Common myeloid progenitor, CD34-positive (primary cell): Measurements from ENCODE around the gene RAPGEFL1.
"Not testable (repeated sequence)": the region's sequence is repeated elsewhere in the genome, so short reads cannot be mapped to it uniquely, and the experiment has no call there.

ENCODE experiments used
- CTCF ChIA-PET: fragments of 350-600 bp; sonication (Branson Sonifier 250); formaldehyde crosslinking; loops from one replicate; lab custom pipeline; 2021; ENCODE audit warnings: antibody characterized with exemption; lab: Charles Lee
- POLR2A ChIA-PET: fragments of 350-600 bp; sonication (Branson Sonifier 250); formaldehyde crosslinking; loops from one replicate; lab custom pipeline; 2021; ENCODE audit warnings: antibody characterized with exemption; lab: Charles Lee
- DNase-seq, 3 donors: peaks; one replicate each; pipeline versions ENCODE4 v3.0.0 to v3.0.0-alpha.2; 2013
- H3K27ac ChIP-seq, 2 experiments: 1 replicate in 1 of 2; 2 replicates in 1 of 2; pipeline ENCODE4 v1.7.0; 2013; ENCODE audit warnings: inconsistent platforms in 2 of 2, low read length in 2 of 2, mild to moderate bottlenecking in 2 of 2, low read depth in 1 of 2, moderate library complexity in 1 of 2; ENCODE audit not compliant: severe bottlenecking in 2 of 2, insufficient read depth in 1 of 2, poor library complexity in 1 of 2
- H3K27me3 ChIP-seq, 5 experiments: replicated peaks in 2 of 5; 1 replicate in 3 of 5; 2 replicates in 2 of 5; pipeline versions ENCODE4 v1.6.1 to v1.7.0; 2013; ENCODE audit warnings: low read length in 4 of 5, mild to moderate bottlenecking in 2 of 5, moderate library complexity in 2 of 5, inconsistent platforms in 1 of 5; ENCODE audit not compliant: insufficient read depth in 5 of 5, control insufficient read depth in 4 of 5
- H3K36me3 ChIP-seq, 4 experiments: 1 replicate in 2 of 4; 2 replicates in 2 of 4; pipeline versions ENCODE4 v1.6.1 to v1.7.0; 2013; ENCODE audit warnings: low read length in 3 of 4, control low read depth in 1 of 4, mild to moderate bottlenecking in 1 of 4; ENCODE audit not compliant: control insufficient read depth in 4 of 4, insufficient read depth in 4 of 4
- H3K4me1 ChIP-seq, 4 experiments: 1 replicate in 3 of 4; 2 replicates in 1 of 4; pipeline versions ENCODE4 v1.6.1 to v1.7.1; 2013; ENCODE audit warnings: low read length in 3 of 4, mild to moderate bottlenecking in 3 of 4, control low read depth in 1 of 4, inconsistent platforms in 1 of 4, moderate library complexity in 1 of 4; ENCODE audit not compliant: control insufficient read depth in 4 of 4, insufficient read depth in 4 of 4; ENCODE audit errors: control extremely low read depth in 1 of 4
- H3K4me3 ChIP-seq, 7 experiments: 1 replicate in 4 of 7; 2 replicates in 3 of 7; pipeline versions ENCODE4 v1.5.1 to v1.7.0; 2013; ENCODE audit warnings: mild to moderate bottlenecking in 7 of 7, low read length in 6 of 7, moderate library complexity in 6 of 7, inconsistent platforms in 2 of 7, low read depth in 2 of 7, control low read depth in 1 of 7; ENCODE audit not compliant: insufficient read depth in 4 of 7, control insufficient read depth in 1 of 7; ENCODE audit errors: extremely low read depth in 1 of 7
- H3K9me3 ChIP-seq, 5 experiments: 1 replicate in 4 of 5; 2 replicates in 1 of 5; pipeline versions ENCODE4 v1.6.1 to v1.7.1; 2013; ENCODE audit warnings: low read length in 4 of 5, mild to moderate bottlenecking in 2 of 5, inconsistent platforms in 1 of 5, low read depth in 1 of 5, moderate library complexity in 1 of 5; ENCODE audit not compliant: control insufficient read depth in 4 of 5, insufficient read depth in 2 of 5; ENCODE audit errors: control extremely low read depth in 1 of 5
- WGBS: methylation state at CpG from one replicate; pipeline ENCODE4 v1.1.5; 2013; ENCODE audit not compliant: insufficient coverage; 5-methylcytosine and 5-hydroxymethylcytosine counted together

Gene RAPGEFL1

DNA sequence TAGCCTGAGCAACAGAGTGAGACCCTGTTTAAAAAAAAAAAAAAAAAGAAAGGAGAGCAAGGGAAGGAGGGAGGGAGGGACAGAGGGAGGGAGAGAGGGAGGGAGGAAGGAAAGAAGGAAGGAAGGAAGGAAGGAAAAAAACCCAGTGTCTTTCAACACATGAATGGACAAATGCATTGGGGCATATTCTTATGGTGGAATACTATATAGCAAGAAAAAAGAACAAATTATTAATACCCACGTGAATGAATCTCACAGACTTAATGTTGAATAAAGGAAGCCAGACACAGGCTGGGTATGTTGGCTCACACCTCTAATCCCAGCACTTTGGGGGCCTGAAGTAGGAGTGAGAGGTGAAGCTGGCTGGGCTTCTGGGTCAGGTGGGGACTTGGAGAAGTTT lies 20.3 kb downstream of the RAPGEFL1 start:
- no peak for DNase-seq
- Histone ChIP-seq H3K27me3 (no peaks in the 10 kb centered on the region), H3K4me1 (peaks cover 0 to 12% (median under 1%) of the 10 kb centered on the region in 4 experiments), H3K27ac (no peak overlapping the region), H3K4me3 (no peak overlapping the region), H3K36me3 (no peaks in the 10 kb centered on the region), H3K9me3 (no peaks in the 10 kb centered on the region)
- CTCF ChIA-PET: interaction anchor here (0.8 to 13.0 kb wide), 6 partner anchors 7 to 170 kb away, joined by 3 to 142 read pairs (median 4); partner anchors contain the start of gene CDC6
- no CpG with 5 or more reads among the region's 1 CpG for WGBS
- POLR2A ChIA-PET: no interaction called here

DNA sequence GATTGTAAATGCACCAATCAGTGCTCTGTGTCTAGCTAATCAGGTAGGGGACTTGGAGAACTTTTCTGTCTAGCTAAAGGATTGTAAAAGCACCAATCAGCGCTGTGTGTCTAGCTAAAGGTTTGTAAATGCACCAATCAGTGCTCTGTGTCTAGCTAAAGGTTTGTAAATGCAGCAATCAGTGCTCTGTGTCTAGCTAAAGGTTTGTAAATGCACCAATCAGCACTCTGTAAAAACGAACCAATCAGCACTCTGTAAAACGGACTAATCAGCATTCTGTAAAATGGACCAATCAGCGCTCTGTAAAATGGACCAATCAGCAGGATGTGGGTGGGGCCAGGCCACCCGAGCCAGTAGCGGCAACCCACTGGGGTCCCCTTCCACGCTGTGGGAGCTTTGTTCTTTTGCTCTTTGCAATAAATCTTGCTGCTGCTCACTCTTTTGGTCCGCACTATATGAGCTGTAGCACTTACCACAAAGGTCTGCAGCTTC lies 20.7 kb downstream of the RAPGEFL1 start:
- Histone ChIP-seq H3K4me3 (peak overlapping the region in 2 of 7 experiments; percentile 13 to 54), H3K4me1 (peaks cover 0 to 12% (median 3%) of the 10 kb centered on the region in 4 experiments)
- POLR2A ChIA-PET, H3K27me3 ChIP-seq, H3K36me3 ChIP-seq, H3K27ac ChIP-seq, H3K9me3 ChIP-seq: not testable (repeated sequence)
- peak in 2 of 3 donors; percentile 38 to 49 for DNase-seq
- CTCF ChIA-PET: interaction anchor here (0.8 to 13.0 kb wide), 6 partner anchors 8 to 171 kb away, joined by 3 to 142 read pairs (median 4); partner anchors contain the start of gene CDC6
- WGBS: 69% methylated on average over 6 of the region's 8 CpGs

DNA sequence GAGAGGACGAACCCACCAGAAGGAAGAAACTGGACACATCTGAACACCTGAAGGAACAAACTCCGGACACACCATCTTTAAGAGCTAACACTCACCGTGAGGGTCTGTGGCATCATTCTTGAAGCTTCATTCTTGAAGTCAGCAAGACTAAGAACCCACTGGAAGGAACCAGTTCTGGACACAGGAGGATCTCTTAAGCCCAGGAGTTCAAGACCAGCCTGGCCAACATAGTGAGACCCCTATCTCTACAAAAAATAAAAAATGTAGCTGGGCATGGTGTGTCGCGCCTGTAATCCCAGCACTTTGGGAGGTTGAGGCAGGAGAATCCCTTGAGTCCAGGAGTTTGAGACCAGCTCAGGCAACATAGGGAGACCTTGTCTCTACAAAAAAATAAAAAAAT lies 21.3 kb downstream of the RAPGEFL1 start:
- no peaks in the 10 kb centered on the region for H3K9me3 ChIP-seq
- H3K27ac ChIP-seq: no peak overlapping the region
- peaks cover 0 to 11% (median 5%) of the 10 kb centered on the region in 4 experiments for H3K4me1 ChIP-seq
- ChIA-PET POLR2A (no interaction called here), CTCF (interaction anchor here (0.7 to 13.0 kb wide), 6 partner anchors 8 to 111 kb away, joined by 3 to 142 read pairs (median 4); partner anchors contain the start of gene CDC6)
- no peaks in the 10 kb centered on the region for H3K36me3 ChIP-seq
- no peak for DNase-seq
- peak overlapping the region in 2 of 7 experiments; percentile 13 to 54 for H3K4me3 ChIP-seq
- no peaks in the 10 kb centered on the region for H3K27me3 ChIP-seq
- 96% methylated on average over 5 of the region's 5 CpGs for WGBS

DNA sequence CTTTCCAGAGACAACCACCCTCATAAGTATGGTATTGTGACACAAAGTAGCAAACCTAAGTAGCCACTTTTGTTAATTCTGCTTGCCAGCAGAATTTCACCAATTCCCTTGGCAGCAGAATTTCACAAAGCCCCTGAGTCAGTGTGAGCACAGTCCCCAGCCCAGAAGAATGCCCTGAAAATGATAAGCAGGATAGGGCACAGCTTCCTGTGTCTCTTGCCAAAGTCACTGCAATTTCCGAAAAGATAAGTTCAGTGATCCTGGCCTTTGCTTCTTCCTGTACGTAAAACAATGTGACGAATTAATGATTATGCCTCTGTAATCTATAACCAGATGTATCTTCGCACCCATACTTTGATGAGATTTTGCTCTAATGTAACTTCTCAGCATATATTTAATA lies 25.9 kb downstream of the RAPGEFL1 start:
- no peak overlapping the region for H3K4me3 ChIP-seq
- POLR2A ChIA-PET: interaction anchor here (0.7 kb wide), 1 partner anchor 277 kb away, joined by 4 read pairs; no protein-coding TSS in a partner anchor
- H3K4me1 ChIP-seq: peaks cover 0 to 11% (median 1%) of the 10 kb centered on the region in 4 experiments
- H3K27ac ChIP-seq: no peak overlapping the region
- CTCF ChIA-PET: interaction anchor here (0.9 to 13.0 kb wide), 7 partner anchors 8 to 212 kb away, joined by 3 to 142 read pairs (median 9); partner anchors contain the start of genes CDC6 and WIPF2
- no peaks in the 10 kb centered on the region for H3K27me3 ChIP-seq
- 39% methylated on average over 4 of the region's 4 CpGs for WGBS
- H3K9me3 ChIP-seq: no peaks in the 10 kb centered on the region
- peak; percentile 73 to 84 (median 78) for DNase-seq
- H3K36me3 ChIP-seq: no peaks in the 10 kb centered on the region

DNA sequence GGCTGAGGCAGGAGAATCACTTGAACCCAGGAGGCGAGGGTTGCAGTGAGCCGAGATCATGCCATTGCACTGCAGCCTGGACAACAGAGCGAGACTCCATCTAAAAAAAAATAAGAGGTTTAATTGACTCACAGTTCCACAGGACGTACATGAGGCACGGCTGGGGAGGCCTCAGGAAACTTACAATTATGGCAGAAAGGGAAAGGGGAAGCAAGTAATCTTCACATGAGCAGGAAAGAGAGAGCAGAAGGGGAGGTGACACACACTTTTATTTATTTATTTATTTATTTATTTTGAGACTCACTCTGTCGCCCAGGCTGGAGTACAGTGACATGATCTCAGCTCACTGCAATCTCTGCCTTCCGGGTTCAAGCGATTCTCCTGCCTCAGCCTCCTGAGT lies 28.9 kb downstream of the RAPGEFL1 start:
- POLR2A ChIA-PET, H3K27me3 ChIP-seq, H3K27ac ChIP-seq, H3K4me3 ChIP-seq, H3K36me3 ChIP-seq, H3K9me3 ChIP-seq: not testable (repeated sequence)
- peak in 2 of 3 donors; percentile 40 to 52 for DNase-seq
- CTCF ChIA-PET: interaction anchor here (13.0 kb wide), 1 partner anchor 87 kb away, joined by 142 read pairs; the partner anchor contains the start of gene CDC6
- WGBS: 100% methylated on average over 4 of the region's 8 CpGs
- H3K4me1 ChIP-seq: peaks cover 0 to 11% (median 1%) of the 10 kb centered on the region in 4 experiments

DNA sequence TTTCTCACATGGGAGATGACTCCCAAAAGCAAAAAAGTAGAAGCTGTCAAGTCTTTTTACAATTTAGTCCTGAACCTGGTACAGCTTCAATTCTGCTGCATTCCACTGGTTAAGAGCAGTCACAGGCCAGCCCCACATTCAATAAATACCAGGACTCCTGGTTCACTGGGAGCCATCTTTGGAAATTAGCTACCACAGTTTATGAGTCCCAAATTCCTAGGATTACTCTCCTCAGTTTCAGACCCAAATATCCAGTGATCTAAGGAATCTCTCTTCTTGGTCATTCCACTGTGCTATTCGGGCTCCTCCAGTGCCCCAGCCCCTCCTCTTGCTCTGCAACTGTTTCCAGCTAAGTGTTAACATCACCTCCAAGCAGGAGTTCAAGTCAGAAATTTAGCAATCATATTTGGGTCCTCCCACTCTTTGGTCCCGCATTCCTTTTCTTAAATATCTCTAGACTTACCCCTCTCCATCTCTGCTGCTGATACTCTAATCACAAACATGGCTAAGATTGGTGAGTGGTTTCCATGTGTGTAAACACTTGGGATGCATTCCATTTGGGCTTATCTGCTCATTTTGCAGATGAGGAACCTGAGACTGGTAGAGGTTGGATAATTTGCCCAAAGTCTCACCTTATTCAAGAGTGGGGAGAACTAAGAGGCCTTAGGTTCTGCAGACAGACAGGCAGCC lies 32.3 kb downstream of the RAPGEFL1 start:
- Histone ChIP-seq H3K36me3 (no peaks in the 10 kb centered on the region), H3K27ac (no peak overlapping the region), H3K4me1 (peaks cover 0 to 2% (median 0%) of the 10 kb centered on the region in 4 experiments), H3K4me3 (no peak overlapping the region), H3K27me3 (no peaks in the 10 kb centered on the region), H3K9me3 (no peaks in the 10 kb centered on the region)
- no peak for DNase-seq
- 100% methylated on average over 1 of the region's 2 CpGs for WGBS
- POLR2A ChIA-PET: no interaction called here
- CTCF ChIA-PET: interaction anchor here (0.9 to 13.0 kb wide), 4 partner anchors 9 to 83 kb away, joined by 4 to 142 read pairs (median 5); partner anchors contain the start of genes CDC6 and WIPF2

DNA sequence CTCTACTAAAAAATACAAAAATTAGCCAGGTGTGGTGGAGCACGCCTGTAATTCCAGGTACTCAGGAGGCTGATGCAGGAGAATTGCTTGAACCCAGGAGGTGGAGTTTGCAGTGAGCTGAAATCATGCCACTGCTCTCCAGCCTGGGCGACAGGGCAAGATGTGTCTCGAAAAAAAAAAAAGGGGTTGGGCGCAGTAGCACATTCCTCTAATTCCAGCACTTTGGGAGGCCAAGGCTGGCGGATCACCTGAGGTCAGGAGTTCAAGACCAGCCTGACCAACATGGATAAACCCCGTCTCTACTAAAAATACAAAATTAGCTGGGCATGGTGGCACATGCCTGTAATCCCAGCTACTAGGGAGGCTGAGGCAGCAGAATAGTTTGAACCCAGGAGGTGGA lies 36.6 kb downstream of the RAPGEFL1 start:
- POLR2A ChIA-PET, H3K4me1 ChIP-seq, H3K36me3 ChIP-seq, H3K4me3 ChIP-seq, H3K27me3 ChIP-seq, DNase-seq, H3K27ac ChIP-seq, H3K9me3 ChIP-seq: not testable (repeated sequence)
- CTCF ChIA-PET: interaction anchor here (2.0 kb wide), 1 partner anchor 11 kb away, joined by 4 read pairs; no protein-coding TSS in a partner anchor
- 93% methylated on average over 3 of the region's 6 CpGs for WGBS
